ENCODE results near the gene CCDC59.
A peak's percentile ranks its signal among the peaks of the same experiment; 100 is the strongest.
"Not testable (repeated sequence)": the region's sequence is repeated elsewhere in the genome, so short reads cannot be mapped to it uniquely, and the experiment has no call there.

Gene CCDC59

DNA sequence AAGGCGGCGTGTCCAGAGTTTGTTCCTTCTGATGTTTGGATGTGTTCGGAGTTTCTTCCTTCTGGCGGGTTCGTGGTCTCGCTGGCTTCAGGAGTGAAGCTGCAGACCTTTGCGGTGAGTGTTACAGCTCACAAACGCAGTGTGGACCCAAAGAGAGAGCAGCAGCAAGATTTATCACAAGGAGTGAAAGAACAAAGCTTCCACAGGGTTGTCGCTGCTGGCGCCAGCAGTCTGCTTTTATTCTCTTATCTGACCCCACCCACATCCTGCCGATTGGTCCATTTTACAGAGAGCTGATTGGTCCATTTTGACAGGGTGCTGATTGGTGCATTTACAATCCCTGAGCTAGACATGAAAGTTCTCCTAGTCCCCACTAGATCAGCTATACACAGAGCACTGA is 2.6 kb upstream of the CCDC59 start:
- not testable (repeated sequence) for H3K27me3 ChIP-seq (ENCODE audit: control insufficient read depth, insufficient read depth, low read length); H3K4me1 ChIP-seq (ENCODE audit: control insufficient read depth, insufficient read depth, low read length)
- H3K36me3 ChIP-seq (ENCODE audit: control insufficient read depth, insufficient read depth, low read length), result peaks cover 10% of the 10 kb centered on the region

DNA sequence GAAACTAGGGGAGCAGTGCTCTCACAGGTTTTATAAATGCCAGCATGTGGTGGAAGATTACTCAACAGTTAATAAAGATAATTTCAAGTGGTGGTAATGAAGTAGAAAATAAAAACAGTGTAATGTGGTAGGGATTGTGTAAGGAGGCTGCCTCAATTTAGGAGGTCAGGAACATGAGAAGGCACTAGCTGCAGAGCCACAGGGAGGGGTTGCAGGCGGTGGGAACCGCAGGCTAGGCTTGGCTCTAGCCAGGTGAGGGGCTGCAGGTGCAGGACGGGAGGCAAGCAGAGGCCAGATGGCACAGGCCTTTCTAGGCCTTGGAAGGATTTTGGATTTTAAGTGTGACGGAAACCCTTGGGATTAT is 910 bp upstream of the CCDC59 start:
- Histone ChIP-seq H3K9ac (ENCODE audit: low read length) (no peak overlapping the region), H3K27me3 (ENCODE audit: control insufficient read depth, insufficient read depth, low read length) (no peaks in the 10 kb centered on the region), H3K27ac (ENCODE audit: low read depth, low read length) (no peak overlapping the region), H3K4me1 (ENCODE audit: control insufficient read depth, insufficient read depth, low read length) (peaks cover 3% of the 10 kb centered on the region; the same call in 1 of the 2 replicates), H3K36me3 (ENCODE audit: control insufficient read depth, insufficient read depth, low read length) (peaks cover 25% of the 10 kb centered on the region), H3K9me3 (ENCODE audit: control insufficient read depth, insufficient read depth, low read depth, low read length) (no peaks in the 10 kb centered on the region), H3K4me3 (ENCODE audit: low read depth, low read length) (peak overlapping the region; percentile 96)

More for the DNA sequence above, 2.6 kb upstream of the CCDC59 start:
- not testable (repeated sequence) for H3K9ac ChIP-seq (ENCODE audit: low read length); H3K9me3 ChIP-seq (ENCODE audit: control insufficient read depth, insufficient read depth, low read depth, low read length); H3K27ac ChIP-seq (ENCODE audit: low read depth, low read length); H3K4me3 ChIP-seq (ENCODE audit: low read depth, low read length)

DNA sequence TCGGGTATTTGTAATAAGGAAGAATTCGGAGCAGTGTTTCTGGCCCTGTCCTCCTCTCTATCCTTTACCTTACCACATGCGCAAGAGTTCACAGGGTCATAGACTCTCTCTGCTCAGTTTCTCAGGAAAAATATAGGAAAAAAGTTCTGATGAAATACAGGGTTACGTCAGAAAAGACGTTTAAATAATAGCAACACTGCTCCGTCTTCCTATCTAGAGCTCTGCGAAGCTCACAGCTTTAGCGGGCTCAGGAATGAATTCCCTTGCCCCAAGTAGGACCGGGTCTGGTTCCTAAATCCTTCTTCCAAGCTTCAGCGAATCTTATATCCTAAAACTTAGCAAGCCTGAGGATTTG is 365 bp downstream of the CCDC59 start:
- peak overlapping the region; percentile 93 for H3K27ac ChIP-seq (ENCODE audit: low read depth, low read length)
- peaks cover 38% of the 10 kb centered on the region for H3K36me3 ChIP-seq (ENCODE audit: control insufficient read depth, insufficient read depth, low read length)
- H3K27me3 ChIP-seq (ENCODE audit: control insufficient read depth, insufficient read depth, low read length), result no peaks in the 10 kb centered on the region
- H3K9me3 ChIP-seq (ENCODE audit: control insufficient read depth, insufficient read depth, low read depth, low read length), result no peaks in the 10 kb centered on the region
- peak overlapping the region; percentile 96 for H3K4me3 ChIP-seq (ENCODE audit: low read depth, low read length)
- peaks cover 3% of the 10 kb centered on the region; the same call in 1 of the 2 replicates for H3K4me1 ChIP-seq (ENCODE audit: control insufficient read depth, insufficient read depth, low read length)
- H3K9ac ChIP-seq (ENCODE audit: low read length), result peak overlapping the region; percentile 92

DNA sequence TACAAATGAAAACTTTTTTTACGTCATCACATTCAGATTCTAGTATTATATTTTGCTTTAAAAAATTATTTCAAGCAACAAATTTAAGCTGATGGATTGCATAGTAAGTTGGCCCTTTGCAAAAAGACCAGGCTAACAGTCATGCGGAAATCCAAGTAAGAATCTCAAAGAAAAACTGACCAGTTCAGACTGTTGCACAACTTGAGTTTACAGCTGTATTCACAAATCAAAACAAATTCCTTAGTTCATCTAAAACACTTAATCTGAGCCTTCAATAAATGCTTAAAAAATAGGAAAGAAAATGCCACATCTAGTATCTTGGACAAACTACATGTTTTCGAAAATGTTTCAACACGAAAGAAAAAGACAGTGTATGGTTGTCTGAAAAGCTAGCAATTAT is 847 bp downstream of the CCDC59 start:
- H3K27me3 ChIP-seq (ENCODE audit: control insufficient read depth, insufficient read depth, low read length), result no peaks in the 10 kb centered on the region
- H3K4me1 ChIP-seq (ENCODE audit: control insufficient read depth, insufficient read depth, low read length), result peaks cover 3% of the 10 kb centered on the region; the same call in 1 of the 2 replicates
- peak overlapping the region; percentile 92 for H3K9ac ChIP-seq (ENCODE audit: low read length)
- H3K36me3 ChIP-seq (ENCODE audit: control insufficient read depth, insufficient read depth, low read length), result peaks cover 42% of the 10 kb centered on the region
- H3K4me3 ChIP-seq (ENCODE audit: low read depth, low read length), result peak overlapping the region; percentile 96
- peak overlapping the region; percentile 93 for H3K27ac ChIP-seq (ENCODE audit: low read depth, low read length)
- H3K9me3 ChIP-seq (ENCODE audit: control insufficient read depth, insufficient read depth, low read depth, low read length), result no peaks in the 10 kb centered on the region

DNA sequence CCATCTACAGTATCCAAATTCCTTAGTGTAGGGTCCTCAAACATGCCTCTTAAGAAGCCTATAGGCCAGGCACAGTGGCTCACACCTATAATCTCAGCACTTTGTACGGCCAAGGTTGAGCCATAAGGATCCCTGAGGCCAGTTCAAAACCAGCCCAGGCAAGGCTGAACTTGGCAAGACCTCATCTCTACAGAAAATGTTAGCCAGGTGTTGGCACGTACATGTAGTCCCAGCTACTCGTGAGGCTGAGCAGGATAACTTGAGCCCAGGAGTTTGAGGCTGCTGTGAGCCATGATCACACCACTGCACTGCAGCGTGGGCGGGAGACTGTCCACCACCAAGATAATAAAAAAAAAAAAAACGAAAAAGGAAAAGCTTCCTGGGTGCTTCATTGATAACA is 6.8 kb downstream of the CCDC59 start:
- H3K9ac ChIP-seq (ENCODE audit: low read length), result no peak overlapping the region
- H3K27ac ChIP-seq (ENCODE audit: low read depth, low read length), result no peak overlapping the region
- no peak overlapping the region for H3K4me3 ChIP-seq (ENCODE audit: low read depth, low read length)
- H3K27me3 ChIP-seq (ENCODE audit: control insufficient read depth, insufficient read depth, low read length), result no peaks in the 10 kb centered on the region
- no peaks in the 10 kb centered on the region for H3K4me1 ChIP-seq (ENCODE audit: control insufficient read depth, insufficient read depth, low read length)
- peaks cover 45% of the 10 kb centered on the region for H3K36me3 ChIP-seq (ENCODE audit: control insufficient read depth, insufficient read depth, low read length)
- H3K9me3 ChIP-seq (ENCODE audit: control insufficient read depth, insufficient read depth, low read depth, low read length), result no peaks in the 10 kb centered on the region

DNA sequence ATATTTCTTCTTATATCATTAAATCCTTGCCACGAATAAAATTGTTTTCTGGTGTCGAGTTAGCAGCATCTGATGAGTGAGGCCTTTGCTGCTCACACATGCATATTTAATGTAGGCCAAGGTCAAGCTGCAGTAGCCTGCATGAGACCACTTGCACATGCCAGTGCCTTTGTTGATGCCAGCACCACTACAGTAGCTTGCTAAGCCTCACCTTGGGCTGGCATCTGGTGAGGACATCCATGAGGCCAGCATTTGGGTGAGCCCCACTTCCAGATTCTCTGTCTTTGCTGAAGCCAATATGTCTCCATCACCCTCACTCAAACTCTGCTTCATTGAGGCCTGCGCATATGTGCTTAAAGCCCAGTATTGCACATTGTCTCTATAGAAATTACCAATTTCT is 8.0 kb downstream of the CCDC59 start:
- Histone ChIP-seq H3K27ac (ENCODE audit: low read depth, low read length) (no peak overlapping the region), H3K4me1 (ENCODE audit: control insufficient read depth, insufficient read depth, low read length) (no peaks in the 10 kb centered on the region), H3K36me3 (ENCODE audit: control insufficient read depth, insufficient read depth, low read length) (peaks cover 33% of the 10 kb centered on the region), H3K4me3 (ENCODE audit: low read depth, low read length) (no peak overlapping the region), H3K9me3 (ENCODE audit: control insufficient read depth, insufficient read depth, low read depth, low read length) (no peaks in the 10 kb centered on the region), H3K27me3 (ENCODE audit: control insufficient read depth, insufficient read depth, low read length) (no peaks in the 10 kb centered on the region), H3K9ac (ENCODE audit: low read length) (no peak overlapping the region)

DNA sequence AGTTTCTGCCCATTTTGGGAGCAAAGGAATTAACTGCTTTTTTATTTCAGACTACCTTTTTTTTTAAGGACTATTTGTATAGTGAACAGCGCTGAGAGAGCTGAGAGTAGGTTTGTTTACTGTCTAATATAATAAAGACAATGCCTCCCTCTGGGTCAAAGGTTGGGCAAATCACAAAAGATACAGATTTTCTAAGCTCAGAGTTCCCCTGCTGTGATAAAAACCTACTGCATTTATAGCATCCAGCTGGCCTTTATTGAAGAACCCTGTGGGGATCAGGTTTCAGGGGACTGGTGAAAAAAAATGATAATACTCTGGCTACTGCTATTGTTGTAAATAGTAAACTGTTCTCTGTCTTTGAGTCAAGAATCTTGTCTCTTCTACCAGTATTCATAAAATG is 28.7 kb downstream of the CCDC59 start:
- Histone ChIP-seq H3K4me3 (ENCODE audit: low read depth, low read length) (no peak overlapping the region), H3K9ac (ENCODE audit: low read length) (no peak overlapping the region), H3K27ac (ENCODE audit: low read depth, low read length) (no peak overlapping the region)

DNA sequence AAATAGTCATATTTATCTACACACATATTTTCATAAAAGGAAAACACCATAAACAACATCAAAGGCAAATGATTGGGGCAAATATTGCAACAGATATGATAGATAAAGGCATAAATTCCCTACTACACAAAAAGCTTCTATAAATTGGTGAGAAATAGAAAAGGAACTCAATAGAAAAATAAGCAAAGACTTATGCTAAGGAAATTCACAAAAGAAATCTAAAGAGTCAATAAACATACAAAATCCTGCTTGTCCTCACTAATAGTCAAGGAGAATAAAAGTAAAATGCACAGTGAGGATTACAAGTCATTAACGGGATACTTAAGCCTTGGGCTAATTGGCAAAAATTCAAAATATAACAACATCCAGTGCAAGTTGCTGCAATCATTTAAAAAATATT is 30.3 kb downstream of the CCDC59 start:
- Histone ChIP-seq H3K4me3 (ENCODE audit: low read depth, low read length) (no peak overlapping the region), H3K4me1 (ENCODE audit: control insufficient read depth, insufficient read depth, low read length) (peaks cover 8% of the 10 kb centered on the region; the same call in 1 of the 2 replicates), H3K27me3 (ENCODE audit: control insufficient read depth, insufficient read depth, low read length) (no peaks in the 10 kb centered on the region), H3K9ac (ENCODE audit: low read length) (no peak overlapping the region), H3K9me3 (ENCODE audit: control insufficient read depth, insufficient read depth, low read depth, low read length) (no peaks in the 10 kb centered on the region), H3K27ac (ENCODE audit: low read depth, low read length) (no peak overlapping the region), H3K36me3 (ENCODE audit: control insufficient read depth, insufficient read depth, low read length) (no peaks in the 10 kb centered on the region)

More for the DNA sequence above, 28.7 kb downstream of the CCDC59 start:
- H3K4me1 ChIP-seq (ENCODE audit: control insufficient read depth, insufficient read depth, low read length), result peaks cover 8% of the 10 kb centered on the region; the same call in 1 of the 2 replicates
- H3K9me3 ChIP-seq (ENCODE audit: control insufficient read depth, insufficient read depth, low read depth, low read length), result no peaks in the 10 kb centered on the region
- H3K36me3 ChIP-seq (ENCODE audit: control insufficient read depth, insufficient read depth, low read length), result no peaks in the 10 kb centered on the region
- no peaks in the 10 kb centered on the region for H3K27me3 ChIP-seq (ENCODE audit: control insufficient read depth, insufficient read depth, low read length)

DNA sequence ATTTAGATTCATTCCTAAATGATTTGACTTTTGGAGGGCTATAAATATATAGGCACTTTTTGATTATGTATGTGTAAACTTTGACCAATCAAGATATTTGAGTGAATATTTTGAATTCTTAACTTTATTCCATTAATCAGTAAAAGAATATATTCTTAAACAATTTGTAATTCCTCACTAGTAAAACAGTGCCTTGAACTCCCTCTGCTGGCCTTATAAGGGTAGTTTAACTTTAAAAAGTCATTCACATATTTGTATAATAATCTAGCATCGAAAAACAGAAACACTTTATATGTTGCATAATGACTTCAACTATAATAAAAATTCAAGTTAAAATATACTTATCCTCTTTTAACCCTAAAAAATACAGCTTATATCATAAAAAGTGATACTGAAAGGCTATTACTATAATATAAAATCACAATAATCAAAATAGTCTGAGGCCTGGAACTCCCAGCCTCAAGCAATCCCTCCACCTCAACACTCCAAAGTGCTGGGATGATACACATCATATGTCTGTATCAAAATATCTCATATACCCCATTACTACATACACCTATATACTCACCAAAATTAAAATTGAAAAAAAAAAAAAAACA is 31.2 kb downstream of the CCDC59 start:
- Histone ChIP-seq H3K4me3 (ENCODE audit: low read depth, low read length) (no peak overlapping the region), H3K27ac (ENCODE audit: low read depth, low read length) (no peak overlapping the region), H3K9ac (ENCODE audit: low read length) (no peak overlapping the region), H3K9me3 (ENCODE audit: control insufficient read depth, insufficient read depth, low read depth, low read length) (no peaks in the 10 kb centered on the region), H3K27me3 (ENCODE audit: control insufficient read depth, insufficient read depth, low read length) (no peaks in the 10 kb centered on the region), H3K36me3 (ENCODE audit: control insufficient read depth, insufficient read depth, low read length) (no peaks in the 10 kb centered on the region), H3K4me1 (ENCODE audit: control insufficient read depth, insufficient read depth, low read length) (peaks cover 8% of the 10 kb centered on the region; the same call in 1 of the 2 replicates)

DNA sequence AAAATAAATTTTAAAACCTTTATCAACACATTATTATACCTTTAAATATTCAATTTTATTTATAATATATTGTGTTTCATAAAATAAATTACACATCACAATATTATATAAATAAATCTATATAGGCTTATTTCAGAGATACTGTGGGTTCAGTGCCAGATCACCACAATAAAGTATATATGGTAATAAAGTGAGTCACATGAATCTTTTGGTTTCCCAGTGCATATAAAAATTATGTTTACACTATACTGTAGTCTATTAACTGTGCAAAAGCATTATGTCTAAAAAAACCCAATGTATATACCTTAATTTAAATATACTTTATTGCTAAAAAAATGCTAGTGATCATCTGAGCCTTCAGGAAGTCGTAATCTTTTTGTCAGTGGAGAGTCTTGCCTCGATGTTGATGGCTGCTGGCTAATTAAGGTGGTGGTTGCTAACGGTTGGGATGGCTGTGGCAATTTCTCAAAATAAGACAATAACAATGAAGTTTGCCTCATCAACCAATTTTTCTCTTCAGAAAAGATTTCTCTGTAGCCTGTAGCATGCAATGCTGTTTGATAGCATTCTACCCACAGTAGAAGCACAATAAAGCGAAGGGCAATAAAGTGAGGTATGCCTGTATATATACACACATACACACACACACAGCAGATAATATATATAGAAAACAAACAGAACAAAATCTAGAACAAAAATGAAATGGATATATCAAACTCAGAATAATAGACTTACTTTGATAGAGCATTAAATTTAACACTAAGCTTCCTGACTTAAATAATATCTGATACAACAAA is 32.4 kb downstream of the CCDC59 start:
- no peaks in the 10 kb centered on the region for H3K9me3 ChIP-seq (ENCODE audit: control insufficient read depth, insufficient read depth, low read depth, low read length)
- no peak overlapping the region for H3K9ac ChIP-seq (ENCODE audit: low read length)
- H3K36me3 ChIP-seq (ENCODE audit: control insufficient read depth, insufficient read depth, low read length), result no peaks in the 10 kb centered on the region
- H3K27ac ChIP-seq (ENCODE audit: low read depth, low read length), result no peak overlapping the region
- no peak overlapping the region for H3K4me3 ChIP-seq (ENCODE audit: low read depth, low read length)
- H3K4me1 ChIP-seq (ENCODE audit: control insufficient read depth, insufficient read depth, low read length), result peaks cover 8% of the 10 kb centered on the region; the same call in 1 of the 2 replicates
- no peaks in the 10 kb centered on the region for H3K27me3 ChIP-seq (ENCODE audit: control insufficient read depth, insufficient read depth, low read length)

DNA sequence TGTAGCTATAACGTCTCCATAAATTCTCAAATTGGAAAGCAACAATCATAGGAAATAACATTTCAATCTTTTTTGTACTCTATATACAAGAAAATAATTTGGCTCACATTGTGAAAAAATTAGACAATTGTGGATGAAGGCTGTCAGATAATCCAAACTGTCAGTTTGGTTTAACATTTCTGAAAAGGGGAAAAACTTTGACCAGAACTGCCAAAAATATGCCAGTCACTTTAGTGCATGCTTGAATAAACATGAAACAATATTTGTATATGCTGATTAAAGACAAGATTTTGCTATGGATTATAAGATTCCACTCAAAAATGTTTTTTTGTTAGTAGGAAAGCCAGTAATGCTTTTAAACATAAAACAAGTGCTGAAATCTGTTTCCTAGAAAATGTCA is 38.9 kb downstream of the CCDC59 start:
- Histone ChIP-seq H3K36me3 (ENCODE audit: control insufficient read depth, insufficient read depth, low read length) (no peaks in the 10 kb centered on the region), H3K27ac (ENCODE audit: low read depth, low read length) (no peak overlapping the region), H3K4me1 (ENCODE audit: control insufficient read depth, insufficient read depth, low read length) (0 out of 2 replicates have a peak, but pooled peaks cover 3% of the 10 kb centered on the region), H3K9me3 (ENCODE audit: control insufficient read depth, insufficient read depth, low read depth, low read length) (no peaks in the 10 kb centered on the region), H3K4me3 (ENCODE audit: low read depth, low read length) (no peak overlapping the region), H3K9ac (ENCODE audit: low read length) (no peak overlapping the region), H3K27me3 (ENCODE audit: control insufficient read depth, insufficient read depth, low read length) (no peaks in the 10 kb centered on the region)
